ENCODE measurements around the gene SMOC2.

Gene SMOC2

GRCh38 chr6:168631564-168631963, 190.6 kb downstream of the SMOC2 start:
- no peak for DNase-seq

GRCh38 chr6:168632694-168633093, 191.7 kb downstream of the SMOC2 start:
- no peak for DNase-seq

- no peak for DNase-seq
Observed at GRCh38 chr6:168634541-168635328, 193.8 kb downstream of the SMOC2 start.

- no peak for DNase-seq
Observed at GRCh38 chr6:168636147-168637004, 195.4 kb downstream of the SMOC2 start.

GRCh38 chr6:168637834-168638233, 196.8 kb downstream of the SMOC2 start:
- no peak for DNase-seq

GRCh38 chr6:168638468-168639271, 197.7 kb downstream of the SMOC2 start:
- no peak for DNase-seq

- DNase-seq = no peak
Observed at GRCh38 chr6:168640181-168640580, 199.2 kb downstream of the SMOC2 start.

- DNase-seq = no peak
Observed at GRCh38 chr6:168640768-168641167, 199.8 kb downstream of the SMOC2 start.

- DNase-seq = no peak
Observed at GRCh38 chr6:168641446-168641845, 200.5 kb downstream of the SMOC2 start.

- no peak for DNase-seq
Observed at GRCh38 chr6:168643401-168643800, 202.4 kb downstream of the SMOC2 start.

GRCh38 chr6:168645326-168645725, 204.3 kb downstream of the SMOC2 start:
- no peak for DNase-seq

GRCh38 chr6:168647271-168647670, 206.3 kb downstream of the SMOC2 start:
- no peak for DNase-seq

GRCh38 chr6:168648240-168649125, 207.5 kb downstream of the SMOC2 start:
- DNase-seq = no peak

GRCh38 chr6:168649209-168649608, 208.2 kb downstream of the SMOC2 start:
- DNase-seq = no peak

GRCh38 chr6:168650671-168651111, 209.7 kb downstream of the SMOC2 start:
- DNase-seq = no peak

- no peak for DNase-seq
Observed at GRCh38 chr6:168655462-168656152, 214.6 kb downstream of the SMOC2 start.

GRCh38 chr6:168658059-168658458, 217.1 kb downstream of the SMOC2 start:
- no peak for DNase-seq

GRCh38 chr6:168660400-168660945, 219.5 kb downstream of the SMOC2 start:
- no peak for DNase-seq

- no peak for DNase-seq
Observed at GRCh38 chr6:168662301-168662936, 221.4 kb downstream of the SMOC2 start.

GRCh38 chr6:168663041-168663440, 222.1 kb downstream of the SMOC2 start:
- DNase-seq = no peak

- DNase-seq = no peak
Observed at GRCh38 chr6:168664956-168665355, 224.0 kb downstream of the SMOC2 start.

All from SIG-M5 (cell line).